DMS53 treated with DMSO at 0.1 percent for 48 hours (cell line): ENCODE measurements around the gene DCAF5.

Experiments used
- DNase-seq: peaks from one replicate; lab custom pipeline; 2025; ENCODE audit not compliant: unreplicated experiment; lab: John Stamatoyannopoulos, UW

The DCAF5 gene

DNA sequence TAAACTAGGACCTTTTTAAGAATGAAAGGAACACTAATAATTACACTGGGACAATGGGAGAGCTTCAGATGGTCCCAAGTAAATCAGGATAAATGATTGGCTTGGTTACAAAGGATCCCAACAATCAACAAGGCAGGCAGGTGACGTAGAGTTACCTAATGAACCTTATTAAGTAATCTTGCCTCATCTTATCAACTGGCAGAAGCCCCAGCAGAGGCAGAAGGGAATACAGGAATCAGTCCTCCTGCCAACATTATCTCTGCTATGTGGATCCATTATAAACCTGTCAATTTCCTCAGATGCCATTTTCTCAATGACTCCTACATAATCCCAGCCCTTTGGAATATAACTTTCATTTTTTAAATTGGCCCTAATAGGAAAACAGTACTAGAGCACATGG, 11.4 kb downstream of the DCAF5 start:
- DNase-seq: no peak

- no peak for DNase-seq
These were observed 13.2 kb downstream of the DCAF5 start for GRCh38 chr14:69139743-69140142.

DNA sequence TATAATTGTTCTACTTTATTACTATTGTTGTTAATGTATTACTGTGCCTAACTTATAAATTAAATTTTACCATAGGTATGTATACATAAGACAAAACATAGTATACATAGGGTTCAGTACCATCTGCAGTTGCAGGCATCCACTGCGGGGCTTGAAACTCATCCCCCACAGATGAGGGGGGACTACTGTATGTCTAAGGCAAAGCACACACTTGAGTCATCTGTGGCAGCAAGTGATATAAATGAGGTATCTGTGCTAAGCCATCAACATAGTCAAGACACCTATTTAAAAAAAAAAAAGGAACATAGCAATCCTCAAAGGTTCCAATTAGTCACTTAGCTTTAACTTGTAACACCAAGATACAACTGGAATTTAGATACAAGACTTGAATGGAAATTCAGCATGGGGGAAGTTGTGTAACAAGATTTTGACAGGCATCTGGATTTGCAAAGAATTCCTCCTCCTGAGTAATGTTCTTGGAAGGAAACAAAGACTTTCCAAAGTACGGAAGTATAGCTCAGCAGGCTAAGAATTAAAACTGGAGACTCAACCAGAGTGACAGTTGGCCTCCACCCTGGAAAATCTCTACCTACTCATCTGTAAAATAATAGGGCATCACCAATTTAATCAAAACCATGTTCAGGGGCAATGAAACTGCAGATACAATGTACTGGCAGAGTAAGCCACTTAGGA, 14.9 kb downstream of the DCAF5 start:
- no peak for DNase-seq

- DNase-seq: no peak
These were observed 15.5 kb downstream of the DCAF5 start for GRCh38 chr14:69137416-69137815.

- DNase-seq: no peak
These were observed 17.8 kb downstream of the DCAF5 start for GRCh38 chr14:69135133-69135532.

GRCh38 chr14:69133206-69134125, 19.5 kb downstream of the DCAF5 start:
- DNase-seq: no peak

- DNase-seq: no peak
These were observed 20.3 kb downstream of the DCAF5 start for GRCh38 chr14:69132513-69133181.

- no peak for DNase-seq
These were observed 21.7 kb downstream of the DCAF5 start for GRCh38 chr14:69131176-69131575.

GRCh38 chr14:69129264-69129880, 23.5 kb downstream of the DCAF5 start:
- peak; percentile 63 for DNase-seq

DNA sequence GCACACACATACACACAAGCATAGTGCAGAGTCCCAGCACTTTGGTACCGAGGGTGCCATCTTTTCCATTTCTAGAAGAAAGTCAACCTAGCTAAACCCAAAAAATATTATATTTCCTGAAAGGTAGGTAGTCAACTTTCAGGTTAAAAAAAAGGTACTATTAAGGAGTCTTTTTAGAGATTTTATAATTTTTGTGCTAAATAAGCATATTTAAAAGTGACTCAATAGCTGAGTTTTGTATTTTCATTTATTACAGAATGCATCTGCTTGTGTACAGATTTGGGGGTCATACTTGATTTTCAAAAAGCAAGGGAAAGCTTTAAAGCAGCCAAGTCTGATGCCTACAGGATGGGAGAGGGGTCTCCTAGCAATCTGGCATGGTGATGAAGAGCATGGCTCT, 34.6 kb downstream of the DCAF5 start:
- no peak for DNase-seq

DNA sequence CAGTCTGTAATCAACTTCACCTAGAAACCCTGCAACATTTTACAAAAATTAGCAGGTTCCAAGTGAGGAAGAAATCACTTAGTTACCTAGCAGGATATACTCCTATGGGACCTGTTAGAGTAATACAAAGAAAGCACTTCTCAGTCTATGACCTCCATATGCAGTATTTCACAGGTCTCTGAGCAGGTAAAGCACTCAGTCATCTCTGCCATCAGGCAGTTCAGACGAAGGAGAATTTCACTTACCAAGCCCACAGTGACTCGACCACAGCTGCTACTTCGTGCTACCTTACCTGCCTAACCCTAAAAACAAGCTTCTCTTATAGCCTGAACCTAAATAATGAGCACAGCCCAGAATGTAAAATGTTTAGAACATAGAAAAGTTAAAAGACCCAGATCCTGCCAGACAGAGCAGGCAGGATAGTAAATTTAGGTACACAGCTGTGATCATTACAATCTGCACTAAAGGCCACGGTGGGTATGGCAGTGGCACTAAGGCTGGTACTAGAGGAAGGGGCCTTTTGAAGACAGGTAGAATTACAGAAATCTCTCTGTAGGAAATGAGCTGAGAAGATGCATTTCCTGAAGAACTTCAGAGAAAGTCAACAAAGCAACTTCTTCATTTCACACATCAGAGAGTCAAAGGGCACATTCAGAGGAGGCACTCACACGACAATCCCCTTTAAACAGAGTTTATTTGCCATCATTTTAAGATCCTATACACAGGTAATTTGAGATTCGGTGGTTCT, 35.7 kb downstream of the DCAF5 start:
- DNase-seq: no peak

DNA sequence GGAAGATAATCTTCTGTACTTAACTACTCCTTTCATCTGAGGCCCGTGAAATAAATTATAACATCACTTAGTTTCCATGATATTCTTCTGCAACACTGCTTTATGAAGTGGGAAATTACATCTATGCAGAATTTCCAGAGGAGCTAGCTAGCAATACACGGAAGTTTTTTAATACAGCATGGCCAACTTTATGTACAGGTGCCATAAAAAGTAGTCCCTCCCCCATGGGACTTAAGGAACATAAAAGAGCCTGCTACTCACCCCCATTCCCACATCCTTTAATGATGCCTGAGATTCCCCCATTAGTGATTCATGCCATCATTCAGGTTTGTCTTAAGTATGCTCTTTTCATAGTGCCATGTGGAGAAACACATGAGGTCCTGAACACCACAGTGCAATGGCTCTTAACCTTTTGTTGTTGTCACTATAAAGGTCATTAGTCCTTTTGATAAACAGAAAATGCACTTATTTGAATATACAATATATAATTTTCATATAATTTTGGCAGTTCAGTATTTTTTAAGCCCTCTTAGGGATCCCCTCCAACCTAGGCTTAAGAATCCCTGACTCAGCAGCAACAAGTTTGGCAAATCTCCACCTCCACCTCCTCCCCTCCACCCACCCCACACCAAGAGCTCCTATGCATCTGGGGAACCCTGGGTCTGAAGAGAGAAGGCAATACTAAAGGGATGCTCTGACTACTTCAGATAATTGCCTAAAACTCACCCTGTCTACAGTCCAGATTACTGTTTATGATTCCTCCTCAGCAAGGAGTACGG, 37.3 kb downstream of the DCAF5 start:
- no peak for DNase-seq

GRCh38 chr14:69114763-69115162, 38.2 kb downstream of the DCAF5 start:
- no peak for DNase-seq

- no peak for DNase-seq
These were observed 44.6 kb downstream of the DCAF5 start for GRCh38 chr14:69108358-69108757.

GRCh38 chr14:69107407-69108003, 45.4 kb downstream of the DCAF5 start:
- DNase-seq: peak; percentile 39

DNA sequence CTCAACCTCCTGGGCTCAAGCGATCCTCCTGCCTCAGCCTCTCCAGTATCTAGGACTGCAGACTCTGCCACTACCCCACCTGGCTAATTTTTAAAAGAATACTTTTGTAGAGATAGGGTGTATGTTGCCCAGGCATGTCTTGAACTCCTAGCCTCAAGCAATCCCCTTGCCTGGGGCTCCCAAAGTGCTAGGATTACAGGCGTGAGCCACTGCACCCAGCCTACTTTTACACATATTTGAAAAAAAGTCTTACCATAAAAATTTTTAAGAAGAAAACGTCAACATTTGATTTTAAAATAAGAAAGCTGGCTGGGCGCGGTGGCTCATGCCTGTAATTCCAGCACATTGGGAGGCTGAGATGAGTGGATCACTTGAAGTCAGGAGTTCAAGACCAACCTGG, 46.5 kb downstream of the DCAF5 start:
- DNase-seq: no peak

DNA sequence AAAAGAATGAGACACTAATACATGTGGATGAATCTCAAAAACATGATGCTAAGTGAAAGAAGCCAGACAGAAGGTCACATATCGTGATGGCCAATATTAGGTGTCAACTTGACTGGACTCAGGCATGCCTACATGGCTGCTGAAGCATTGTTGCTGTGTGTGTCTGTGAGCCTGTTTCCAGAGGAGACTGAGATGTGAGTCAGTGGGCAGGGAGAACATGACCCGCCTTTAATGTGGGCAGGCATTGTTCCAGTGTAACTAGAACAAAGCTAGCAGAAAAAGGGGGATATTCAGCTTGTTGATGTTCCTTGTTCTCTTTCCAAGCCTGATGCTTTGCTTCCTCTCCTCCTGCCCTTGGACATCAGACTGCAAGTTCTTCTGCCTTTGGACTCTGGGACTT, 47.6 kb downstream of the DCAF5 start:
- no peak for DNase-seq

DNA sequence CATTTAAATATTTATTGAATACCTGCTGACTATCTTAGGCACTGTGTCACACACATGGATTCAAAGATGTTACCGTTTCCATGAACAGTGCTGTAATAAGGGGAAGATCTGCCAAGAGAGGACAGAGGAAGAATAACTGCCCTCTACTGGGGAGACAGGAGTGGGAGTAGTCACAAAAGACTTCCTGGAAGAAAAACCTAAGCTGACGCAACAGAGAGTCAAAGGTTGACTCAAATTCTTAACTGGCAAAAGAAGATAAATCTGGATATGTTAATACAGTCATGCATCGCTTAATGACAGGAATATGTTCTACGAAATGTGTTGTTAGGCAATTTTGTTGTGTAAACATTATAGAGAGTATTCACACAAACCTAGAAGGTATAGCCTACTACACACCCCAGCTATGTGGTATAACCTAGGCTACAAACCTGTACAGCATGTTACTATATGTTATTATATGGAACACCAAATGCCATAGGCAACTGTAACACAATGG, 51.5 kb downstream of the DCAF5 start:
- no peak for DNase-seq

DNA sequence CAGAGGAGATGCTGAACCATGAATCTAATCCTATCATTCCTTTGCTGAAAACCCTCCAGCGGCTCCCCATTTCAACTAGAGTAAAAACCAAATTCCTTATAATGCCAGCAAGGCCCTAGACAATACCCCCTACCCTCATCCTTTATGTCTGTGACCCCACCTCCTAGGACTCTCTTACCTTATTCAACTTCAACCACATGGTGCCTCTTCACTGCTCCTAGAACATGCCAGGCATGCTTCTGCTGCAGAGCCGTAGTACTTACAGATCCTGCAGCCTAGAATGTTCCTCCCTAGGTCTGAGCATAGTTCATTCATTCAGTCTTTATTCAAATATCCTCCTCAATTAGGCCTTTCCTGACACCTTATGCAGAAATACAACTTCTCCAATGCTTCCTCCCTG, 54.9 kb downstream of the DCAF5 start:
- no peak for DNase-seq
